Measurements from ENCODE around the gene EYA2.

DNA sequence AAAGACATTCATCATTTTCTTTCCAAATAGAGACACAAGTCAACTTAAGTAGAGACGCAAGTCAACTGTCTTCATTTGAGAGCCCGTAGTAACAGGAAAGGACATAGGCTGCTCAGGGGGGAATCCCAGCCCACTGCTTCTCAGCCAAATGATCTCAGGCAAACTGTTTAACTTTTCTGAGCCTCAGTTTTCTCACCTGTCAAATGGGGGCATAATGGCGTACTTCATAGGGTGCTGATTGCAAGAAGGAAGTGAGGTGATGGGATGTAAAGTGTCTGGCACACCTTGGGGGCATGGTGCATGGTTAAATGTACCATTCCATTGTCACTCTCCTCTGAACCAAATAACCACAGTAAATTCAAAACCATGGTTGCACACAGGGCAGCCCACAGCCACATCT, 96.5 kb downstream of the EYA2 start:
- TF ChIP-seq, protein P1, sequence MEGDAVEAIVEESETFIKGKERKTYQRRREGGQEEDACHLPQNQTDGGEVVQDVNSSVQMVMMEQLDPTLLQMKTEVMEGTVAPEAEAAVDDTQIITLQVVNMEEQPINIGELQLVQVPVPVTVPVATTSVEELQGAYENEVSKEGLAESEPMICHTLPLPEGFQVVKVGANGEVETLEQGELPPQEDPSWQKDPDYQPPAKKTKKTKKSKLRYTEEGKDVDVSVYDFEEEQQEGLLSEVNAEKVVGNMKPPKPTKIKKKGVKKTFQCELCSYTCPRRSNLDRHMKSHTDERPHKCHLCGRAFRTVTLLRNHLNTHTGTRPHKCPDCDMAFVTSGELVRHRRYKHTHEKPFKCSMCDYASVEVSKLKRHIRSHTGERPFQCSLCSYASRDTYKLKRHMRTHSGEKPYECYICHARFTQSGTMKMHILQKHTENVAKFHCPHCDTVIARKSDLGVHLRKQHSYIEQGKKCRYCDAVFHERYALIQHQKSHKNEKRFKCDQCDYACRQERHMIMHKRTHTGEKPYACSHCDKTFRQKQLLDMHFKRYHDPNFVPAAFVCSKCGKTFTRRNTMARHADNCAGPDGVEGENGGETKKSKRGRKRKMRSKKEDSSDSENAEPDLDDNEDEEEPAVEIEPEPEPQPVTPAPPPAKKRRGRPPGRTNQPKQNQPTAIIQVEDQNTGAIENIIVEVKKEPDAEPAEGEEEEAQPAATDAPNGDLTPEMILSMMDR (IDR thresholded peaks at IDR 0.05): no peak
- no peak for TF ChIP-seq POLR2A (IDR thresholded peaks at IDR 0.05)
